Coronary artery (tissue), 2 donors: ENCODE data around the gene LTK.

Experiments used
- DNase-seq: peaks from one replicate; pipeline ENCODE4 v3.0.0-alpha.2; 2017; ENCODE audit warnings: low spot score
- H3K27ac ChIP-seq, 2 donors: fragments of 200-600 bp; sonication (generic); one replicate each; pipeline ENCODE4 v1.5.1; 2016 to 2019
- H3K4me3 ChIP-seq: fragments of 200-600 bp; sonication (generic); 2 replicates; pipeline ENCODE4 v1.5.1; 2016; ENCODE audit warnings: mild to moderate bottlenecking, moderate library complexity
- CTCF ChIP-seq: fragments of 200-600 bp; sonication (generic); IDR thresholded peaks from one replicate; pipeline ENCODE4 v1.5.1; 2019; ENCODE audit warnings: antibody characterized with exemption

LTK gene

GRCh38 chr15:41484937-41485625, 28.5 kb downstream of the LTK start:
- no peak for TF ChIP-seq CTCF
- no peak for DNase-seq
- H3K27ac ChIP-seq: no peak overlapping the region
- no peak overlapping the region for H3K4me3 ChIP-seq

- Histone ChIP-seq H3K4me3 (no peak overlapping the region), H3K27ac (no peak overlapping the region)
- TF ChIP-seq CTCF: no peak
- no peak for DNase-seq
Measured at GRCh38 chr15:41483519-41483918, 30.1 kb downstream of the LTK start.

- H3K27ac ChIP-seq: no peak overlapping the region
- DNase-seq: no peak
- TF ChIP-seq CTCF: no peak
- no peak overlapping the region for H3K4me3 ChIP-seq
Measured at GRCh38 chr15:41483115-41483514, 30.5 kb downstream of the LTK start.

- Histone ChIP-seq H3K27ac (no peak overlapping the region), H3K4me3 (no peak overlapping the region)
- no peak for DNase-seq
- no peak for TF ChIP-seq CTCF
Measured at GRCh38 chr15:41482110-41482877, 31.3 kb downstream of the LTK start.

GRCh38 chr15:41480396-41481140, 33.1 kb downstream of the LTK start:
- no peak for TF ChIP-seq CTCF
- no peak overlapping the region for H3K4me3 ChIP-seq

GRCh38 chr15:41476416-41477048, 37.1 kb downstream of the LTK start:
- H3K4me3 ChIP-seq: no peak overlapping the region
- no peak for TF ChIP-seq CTCF
- DNase-seq: no peak
- no peak overlapping the region for H3K27ac ChIP-seq

More at GRCh38 chr15:41480396-41481140, 33.1 kb downstream of the LTK start:
- H3K27ac ChIP-seq: no peak overlapping the region
- no peak for DNase-seq
